Memory B cell (primary cell): ENCODE measurements around the gene BRAF.

ENCODE experiments used
- ATAC-seq: fragments of 150-1000 bp; cut with Tn5 transposase; 2 replicates; pipeline ENCODE4 v1.10.0; 2021; ENCODE audit warnings: low read depth, mild to moderate bottlenecking, moderate library complexity
- DNase-seq, 2 donors: peaks; one replicate each; pipeline ENCODE4 v3.0.0; 2022; ENCODE audit warnings: low spot score in 2 of 2
- H3K27ac Mint-ChIP-seq: one replicate; pipeline ENCODE4 v1.8.0; 2022; ENCODE audit warnings: mild to moderate bottlenecking, moderate library complexity, mixed read lengths
- H3K27me3 Mint-ChIP-seq: one replicate; pipeline ENCODE4 v1.8.0; 2022; ENCODE audit warnings: mixed read lengths
- H3K36me3 Mint-ChIP-seq: one replicate; pipeline ENCODE4 v1.8.0; 2022; ENCODE audit warnings: mild to moderate bottlenecking, mixed read lengths
- H3K4me1 Mint-ChIP-seq: one replicate; pipeline ENCODE4 v1.8.0; 2022; ENCODE audit warnings: mixed read lengths
- H3K4me3 Mint-ChIP-seq: one replicate; pipeline ENCODE4 v1.8.0; 2022; ENCODE audit warnings: mild to moderate bottlenecking, moderate library complexity, mixed read lengths
- H3K9me3 Mint-ChIP-seq: one replicate; pipeline ENCODE4 v1.8.0; 2022; ENCODE audit warnings: mixed read lengths

Gene BRAF

GRCh38 chr7:140691376-140692045 lies 233.2 kb downstream of the BRAF start:
- no peak for ATAC-seq
- Mint-ChIP-seq H3K27ac (no peak overlapping the region), H3K4me3 (no peak overlapping the region), H3K36me3 (peaks cover 17% of the 10 kb centered on the region), H3K9me3 (no peaks in the 10 kb centered on the region), H3K27me3 (no peaks in the 10 kb centered on the region), H3K4me1 (no peaks in the 10 kb centered on the region)
- no peak for DNase-seq

- Mint-ChIP-seq H3K9me3 (no peaks in the 10 kb centered on the region), H3K4me1 (no peaks in the 10 kb centered on the region), H3K27me3 (no peaks in the 10 kb centered on the region), H3K4me3 (no peak overlapping the region), H3K27ac (no peak overlapping the region), H3K36me3 (peaks cover 17% of the 10 kb centered on the region)
- no peak for ATAC-seq
- DNase-seq: no peak
These were observed 235.3 kb downstream of the BRAF start for GRCh38 chr7:140689199-140690152.

GRCh38 chr7:140688341-140688740 lies 236.4 kb downstream of the BRAF start:
- no peaks in the 10 kb centered on the region for H3K9me3 Mint-ChIP-seq
- H3K4me1 Mint-ChIP-seq: no peaks in the 10 kb centered on the region
- DNase-seq (no peak), ATAC-seq (no peak)
- H3K36me3 Mint-ChIP-seq: peaks cover 26% of the 10 kb centered on the region
- no peak overlapping the region for H3K27ac Mint-ChIP-seq
- no peaks in the 10 kb centered on the region for H3K27me3 Mint-ChIP-seq
- H3K4me3 Mint-ChIP-seq: no peak overlapping the region

DNA sequence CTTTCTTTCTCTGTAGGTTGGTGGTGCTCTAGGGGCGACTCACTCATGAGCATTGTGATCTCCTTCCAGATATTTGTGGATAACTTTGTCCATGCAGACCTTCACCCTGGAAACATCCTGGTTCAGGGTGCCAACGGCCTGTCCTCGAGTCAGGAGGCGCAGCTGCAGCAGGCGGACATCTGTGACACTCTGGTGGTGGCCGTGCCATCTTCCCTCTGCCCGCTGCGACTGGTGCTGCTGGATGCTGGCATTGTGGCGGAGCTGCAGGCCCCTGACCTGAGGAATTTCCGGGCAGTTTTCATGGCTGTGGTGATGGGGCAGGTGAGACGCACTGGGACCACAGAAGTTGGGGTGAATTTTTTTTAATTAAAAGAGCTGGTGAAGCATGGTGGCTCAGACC lies 237.8 kb downstream of the BRAF start:
- H3K9me3 Mint-ChIP-seq: no peaks in the 10 kb centered on the region
- no peak overlapping the region for H3K4me3 Mint-ChIP-seq
- no peaks in the 10 kb centered on the region for H3K4me1 Mint-ChIP-seq
- no peak overlapping the region for H3K27ac Mint-ChIP-seq
- no peaks in the 10 kb centered on the region for H3K27me3 Mint-ChIP-seq
- DNase-seq: no peak
- ATAC-seq: no peak
- H3K36me3 Mint-ChIP-seq: peaks cover 25% of the 10 kb centered on the region

DNA sequence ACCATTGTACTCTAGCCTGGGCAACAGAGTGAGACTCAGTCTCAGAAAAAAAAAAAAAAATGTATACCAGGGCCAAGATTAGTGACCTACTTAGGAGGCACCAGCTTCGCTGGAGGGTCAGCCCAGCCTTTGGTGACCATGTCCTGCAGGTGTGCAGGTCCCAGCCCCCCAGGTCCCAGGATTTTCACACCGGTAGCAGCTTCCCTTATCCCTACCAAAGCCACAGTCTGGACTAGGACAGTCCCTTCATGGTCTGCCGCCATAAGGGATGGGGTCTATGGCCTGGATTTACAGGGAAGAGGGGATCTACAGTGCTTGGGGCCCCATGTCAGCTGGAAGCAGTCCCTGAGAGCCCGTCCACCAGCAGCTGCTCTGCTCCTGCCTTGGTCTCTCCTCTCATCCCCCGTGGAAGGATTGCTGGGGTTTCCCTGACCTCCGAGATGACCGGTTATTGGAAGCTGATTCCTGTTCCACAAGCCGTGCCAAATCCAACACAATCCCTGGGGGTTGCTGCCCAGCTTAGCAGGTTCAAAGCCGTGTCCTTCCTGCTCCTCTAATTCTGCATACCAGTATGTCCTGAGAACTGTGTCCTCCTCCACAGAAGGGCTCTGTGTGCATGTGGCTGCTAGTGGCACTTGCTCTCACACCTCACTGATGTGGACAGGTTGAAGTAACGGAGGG lies 239.2 kb downstream of the BRAF start:
- H3K27me3 Mint-ChIP-seq: no peaks in the 10 kb centered on the region
- DNase-seq (no peak), ATAC-seq (no peak)
- H3K27ac Mint-ChIP-seq: no peak overlapping the region
- H3K9me3 Mint-ChIP-seq: no peaks in the 10 kb centered on the region
- H3K4me3 Mint-ChIP-seq: no peak overlapping the region
- H3K36me3 Mint-ChIP-seq: peaks cover 29% of the 10 kb centered on the region
- H3K4me1 Mint-ChIP-seq: no peaks in the 10 kb centered on the region

DNA sequence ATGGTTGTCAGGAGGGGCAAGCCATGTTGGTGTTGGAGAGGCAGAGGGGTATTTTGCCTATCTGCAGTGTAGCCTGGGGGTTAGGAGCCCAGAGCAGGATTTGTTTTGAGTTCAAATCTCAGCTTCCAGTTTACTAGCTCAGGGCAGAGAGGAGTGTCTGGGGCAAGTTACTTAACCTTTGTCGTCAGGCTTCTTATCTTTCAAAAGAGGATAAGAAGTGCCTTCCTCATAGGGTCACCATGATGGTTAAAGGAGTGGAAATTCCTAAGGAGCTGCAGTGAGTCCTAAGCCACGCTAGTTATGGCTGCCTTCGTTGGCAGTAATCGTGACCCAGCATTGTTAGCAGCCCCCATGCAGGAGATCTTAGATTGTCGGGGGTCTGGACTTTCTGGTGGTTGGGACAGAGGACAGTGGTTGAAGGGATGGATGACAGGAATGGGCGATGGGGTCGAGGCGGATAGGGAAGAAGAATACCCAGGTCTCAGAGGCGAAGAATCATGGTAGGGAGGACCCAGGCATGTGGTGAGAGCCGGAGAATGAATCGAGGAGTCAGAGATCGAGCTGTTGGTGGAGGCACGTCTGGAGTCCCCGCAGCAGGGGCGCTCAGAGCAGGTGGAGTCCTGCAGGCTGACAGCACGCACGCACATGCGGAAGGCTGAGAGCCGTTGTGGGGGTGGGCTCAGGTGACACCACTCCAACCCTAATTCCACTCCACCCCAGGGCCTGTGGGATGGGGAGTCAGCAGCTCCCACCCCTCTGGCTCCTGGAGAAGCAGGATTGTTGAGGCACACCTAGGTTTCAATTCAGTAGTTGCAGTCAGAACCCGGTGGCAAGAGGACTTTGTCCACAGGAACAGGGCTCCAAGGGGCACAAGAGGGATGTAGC lies 240.4 kb downstream of the BRAF start:
- Mint-ChIP-seq H3K27ac (peak overlapping the region; percentile 12), H3K4me1 (no peaks in the 10 kb centered on the region), H3K9me3 (no peaks in the 10 kb centered on the region), H3K27me3 (no peaks in the 10 kb centered on the region), H3K4me3 (no peak overlapping the region), H3K36me3 (peaks cover 32% of the 10 kb centered on the region)
- ATAC-seq: no peak
- no peak for DNase-seq

- no peaks in the 10 kb centered on the region for H3K9me3 Mint-ChIP-seq
- H3K4me3 Mint-ChIP-seq: no peak overlapping the region
- DNase-seq (no peak), ATAC-seq (no peak)
- H3K36me3 Mint-ChIP-seq: peaks cover 32% of the 10 kb centered on the region
- no peaks in the 10 kb centered on the region for H3K27me3 Mint-ChIP-seq
- H3K27ac Mint-ChIP-seq: peak overlapping the region; percentile 12
- H3K4me1 Mint-ChIP-seq: no peaks in the 10 kb centered on the region
These were observed 241.1 kb downstream of the BRAF start for GRCh38 chr7:140683657-140684056.

DNA sequence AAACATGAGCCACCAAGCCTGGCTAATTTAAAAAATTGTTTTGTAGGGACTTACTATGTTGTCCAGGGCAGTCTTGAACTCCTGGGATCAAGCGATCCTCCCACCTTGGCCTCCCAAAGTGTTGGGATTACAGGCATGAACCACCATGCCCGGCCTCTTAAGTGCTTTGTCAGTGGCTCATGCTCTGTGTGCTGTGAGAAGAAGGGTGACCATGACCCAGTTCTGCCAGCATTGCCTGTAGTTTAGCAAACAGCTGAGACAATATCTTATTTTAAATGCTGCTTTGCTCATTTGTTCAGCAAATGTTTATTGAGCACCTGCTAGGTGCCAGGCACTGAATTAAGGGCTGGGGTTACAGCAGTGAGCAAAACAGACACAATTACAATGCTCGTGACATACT lies 243.0 kb downstream of the BRAF start:
- DNase-seq (no peak), ATAC-seq (no peak)
- Mint-ChIP-seq H3K36me3 (peaks cover 36% of the 10 kb centered on the region), H3K27me3 (no peaks in the 10 kb centered on the region), H3K27ac (no peak overlapping the region), H3K4me3 (no peak overlapping the region), H3K4me1 (peaks cover 13% of the 10 kb centered on the region), H3K9me3 (no peaks in the 10 kb centered on the region)

DNA sequence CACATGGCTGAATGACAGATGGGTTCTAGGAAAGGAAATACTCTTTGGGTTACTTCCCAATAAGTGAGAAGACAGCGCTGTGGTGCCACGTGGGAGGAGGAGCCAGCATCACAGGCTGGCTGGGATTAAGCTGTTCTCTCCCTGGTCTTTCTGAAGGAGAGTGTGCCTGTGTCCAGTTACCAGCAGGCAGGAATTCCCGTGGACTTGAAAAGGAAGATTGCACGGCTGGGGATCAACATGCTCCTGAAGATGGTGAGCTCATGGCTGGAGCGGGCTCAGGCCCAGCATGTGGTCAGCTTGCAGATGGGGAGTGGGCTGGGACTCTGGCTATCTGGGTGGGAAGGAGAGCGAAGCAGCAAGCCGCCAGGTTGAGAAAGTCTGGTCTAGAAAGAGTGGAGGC lies 243.8 kb downstream of the BRAF start:
- no peak for DNase-seq
- no peaks in the 10 kb centered on the region for H3K27me3 Mint-ChIP-seq
- H3K4me3 Mint-ChIP-seq: no peak overlapping the region
- no peaks in the 10 kb centered on the region for H3K9me3 Mint-ChIP-seq
- no peak for ATAC-seq
- peaks cover 20% of the 10 kb centered on the region for H3K4me1 Mint-ChIP-seq
- H3K36me3 Mint-ChIP-seq: peaks cover 35% of the 10 kb centered on the region
- H3K27ac Mint-ChIP-seq: no peak overlapping the region

GRCh38 chr7:140679186-140679585 lies 245.5 kb downstream of the BRAF start:
- H3K4me3 Mint-ChIP-seq: no peak overlapping the region
- no peak overlapping the region for H3K27ac Mint-ChIP-seq
- ATAC-seq (no peak), DNase-seq (no peak)
- no peaks in the 10 kb centered on the region for H3K9me3 Mint-ChIP-seq
- H3K27me3 Mint-ChIP-seq: no peaks in the 10 kb centered on the region
- H3K36me3 Mint-ChIP-seq: peaks cover 32% of the 10 kb centered on the region
- peaks cover 35% of the 10 kb centered on the region for H3K4me1 Mint-ChIP-seq

- Mint-ChIP-seq H3K4me1 (peaks cover 38% of the 10 kb centered on the region), H3K9me3 (no peaks in the 10 kb centered on the region), H3K27me3 (no peaks in the 10 kb centered on the region), H3K36me3 (peaks cover 28% of the 10 kb centered on the region), H3K4me3 (no peak overlapping the region), H3K27ac (no peak overlapping the region)
- no peak for ATAC-seq
- DNase-seq: no peak
These were observed 246.0 kb downstream of the BRAF start for GRCh38 chr7:140678816-140679130.

DNA sequence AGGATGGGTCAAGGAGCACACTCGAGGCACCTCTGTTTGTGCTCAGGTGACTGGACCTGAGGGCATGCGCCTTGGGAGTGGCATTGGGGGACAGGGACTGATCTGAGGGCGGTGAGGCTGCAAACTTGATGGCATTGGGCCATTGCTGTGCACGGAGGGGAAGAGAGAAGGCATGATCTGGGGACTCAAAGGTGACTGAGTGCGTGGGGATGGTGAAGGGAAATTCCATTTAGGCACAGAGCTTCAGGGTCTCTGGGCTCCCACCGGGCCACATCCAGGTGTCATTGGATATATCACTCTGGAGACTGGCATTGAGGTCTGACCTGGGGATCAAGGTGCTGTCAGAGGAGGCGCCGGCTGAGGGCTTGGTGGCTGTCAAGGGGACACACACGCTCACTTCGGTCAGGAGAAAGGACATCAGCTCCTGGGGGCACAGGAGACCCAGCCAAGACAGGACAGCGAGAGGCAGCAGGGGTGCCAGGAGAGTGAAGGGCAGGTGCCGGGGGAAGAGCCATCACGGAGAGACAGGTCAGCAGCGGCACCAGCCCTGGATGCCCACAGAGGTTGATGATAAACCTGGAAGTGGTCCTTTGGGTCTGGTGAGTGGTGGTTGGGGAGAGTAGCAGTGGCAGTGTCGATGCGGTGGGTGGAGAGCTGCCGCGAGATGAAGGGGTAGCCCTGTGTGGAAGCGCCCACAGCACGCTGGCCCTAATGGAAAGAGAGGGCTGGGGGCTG lies 246.5 kb downstream of the BRAF start:
- no peak for ATAC-seq
- peaks cover 41% of the 10 kb centered on the region for H3K4me1 Mint-ChIP-seq
- DNase-seq: no peak
- H3K36me3 Mint-ChIP-seq: peaks cover 26% of the 10 kb centered on the region
- peak overlapping the region; percentile 85 for H3K27ac Mint-ChIP-seq
- no peaks in the 10 kb centered on the region for H3K27me3 Mint-ChIP-seq
- H3K4me3 Mint-ChIP-seq: no peak overlapping the region
- H3K9me3 Mint-ChIP-seq: no peaks in the 10 kb centered on the region

GRCh38 chr7:140677496-140677895 lies 247.2 kb downstream of the BRAF start:
- Mint-ChIP-seq H3K4me1 (peaks cover 41% of the 10 kb centered on the region), H3K9me3 (no peaks in the 10 kb centered on the region), H3K27ac (peak overlapping the region; percentile 85), H3K4me3 (no peak overlapping the region), H3K36me3 (peaks cover 26% of the 10 kb centered on the region), H3K27me3 (no peaks in the 10 kb centered on the region)
- no peak for ATAC-seq
- DNase-seq: no peak
